Measurements from ENCODE around the gene BUB1B. TPM values are rescaled to one million over a fixed set of nuclear protein-coding genes. Genes with fewer than 3 reads are reported as not detected.

The BUB1B gene
- total RNA-seq, 3 donors from 2014 or later: 12.1 to 17.4 (median 15.6) TPM

DNA sequence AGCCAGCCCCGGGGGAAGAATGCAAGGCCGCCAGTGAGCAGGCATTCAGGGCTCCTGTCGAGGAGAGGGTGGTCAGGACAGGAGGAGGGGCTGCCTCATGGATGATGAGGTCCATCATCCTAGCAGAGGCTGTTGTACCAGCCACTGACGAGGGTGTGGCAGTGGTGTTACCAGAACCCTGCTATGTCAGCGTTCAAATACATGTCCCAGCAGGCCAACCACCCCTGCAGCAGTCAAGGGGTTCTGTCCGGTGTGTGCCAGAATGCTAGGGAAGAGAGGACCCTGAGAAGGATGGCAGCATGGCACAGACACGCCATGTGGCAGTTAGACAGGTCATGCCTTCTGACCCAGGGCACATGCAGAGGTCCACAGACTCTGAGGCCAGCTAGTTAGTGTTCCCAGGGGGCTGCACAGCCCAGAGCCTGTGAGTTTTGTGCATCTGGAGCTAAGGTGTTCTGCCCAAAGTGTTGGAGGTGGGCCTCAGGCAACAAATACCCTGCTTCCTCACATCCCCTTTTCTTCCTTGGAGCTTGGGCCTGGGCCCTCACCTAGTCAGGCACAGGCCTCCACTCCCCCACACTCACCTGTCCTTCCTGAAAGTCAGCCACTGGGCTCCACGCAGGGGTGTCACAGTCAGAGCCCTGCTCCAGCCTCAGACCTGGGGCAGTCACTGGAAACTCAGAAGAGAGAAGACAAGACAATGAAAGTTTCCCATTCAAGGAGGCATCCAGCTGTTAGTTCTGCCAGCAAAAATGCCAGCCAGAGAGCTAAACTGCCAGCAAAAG, 85.8 kb downstream of the BUB1B start:
- Mint-ChIP-seq H3K4me1 (ENCODE audit: low read depth) (no peaks in the 10 kb centered on the region), H3K36me3 (ENCODE audit: insufficient read depth) (no peaks in the 10 kb centered on the region), H3K4me3 (no peak overlapping the region), H3K27me3 (ENCODE audit: low read depth) (peaks cover 9% of the 10 kb centered on the region), H3K9me3 (no peaks in the 10 kb centered on the region)
- DNase-seq: no peak
- no peak for ATAC-seq

DNA sequence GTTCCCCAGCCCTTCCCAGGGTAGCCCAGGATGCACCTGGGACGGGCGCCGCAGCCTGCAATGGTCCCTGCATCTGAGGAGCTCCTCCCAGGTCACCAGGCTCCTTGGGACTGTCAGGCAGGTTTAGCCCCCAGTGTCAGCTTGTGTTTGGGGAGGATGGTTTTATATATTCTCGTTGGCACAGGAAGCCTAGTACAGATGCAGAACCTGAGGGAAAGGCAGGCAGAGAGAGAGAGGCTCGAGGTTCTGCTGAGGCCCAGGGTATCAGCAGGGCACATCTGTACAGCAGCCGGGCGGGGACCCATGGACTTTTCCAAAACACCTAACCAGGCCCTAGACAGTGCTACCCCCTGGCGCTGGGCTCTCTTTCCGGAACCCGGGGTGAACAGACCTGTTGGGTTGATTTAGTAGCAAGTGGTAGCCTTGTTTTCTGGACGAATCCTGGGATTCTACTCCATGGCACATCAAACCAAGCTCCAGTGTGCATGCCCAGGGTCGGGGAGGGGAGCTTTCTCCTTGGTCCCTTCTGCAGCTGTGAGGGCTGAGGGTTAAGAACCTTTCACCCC, 86.6 kb downstream of the BUB1B start:
- Mint-ChIP-seq H3K4me3 (no peak overlapping the region), H3K36me3 (ENCODE audit: insufficient read depth) (no peaks in the 10 kb centered on the region)

DNA sequence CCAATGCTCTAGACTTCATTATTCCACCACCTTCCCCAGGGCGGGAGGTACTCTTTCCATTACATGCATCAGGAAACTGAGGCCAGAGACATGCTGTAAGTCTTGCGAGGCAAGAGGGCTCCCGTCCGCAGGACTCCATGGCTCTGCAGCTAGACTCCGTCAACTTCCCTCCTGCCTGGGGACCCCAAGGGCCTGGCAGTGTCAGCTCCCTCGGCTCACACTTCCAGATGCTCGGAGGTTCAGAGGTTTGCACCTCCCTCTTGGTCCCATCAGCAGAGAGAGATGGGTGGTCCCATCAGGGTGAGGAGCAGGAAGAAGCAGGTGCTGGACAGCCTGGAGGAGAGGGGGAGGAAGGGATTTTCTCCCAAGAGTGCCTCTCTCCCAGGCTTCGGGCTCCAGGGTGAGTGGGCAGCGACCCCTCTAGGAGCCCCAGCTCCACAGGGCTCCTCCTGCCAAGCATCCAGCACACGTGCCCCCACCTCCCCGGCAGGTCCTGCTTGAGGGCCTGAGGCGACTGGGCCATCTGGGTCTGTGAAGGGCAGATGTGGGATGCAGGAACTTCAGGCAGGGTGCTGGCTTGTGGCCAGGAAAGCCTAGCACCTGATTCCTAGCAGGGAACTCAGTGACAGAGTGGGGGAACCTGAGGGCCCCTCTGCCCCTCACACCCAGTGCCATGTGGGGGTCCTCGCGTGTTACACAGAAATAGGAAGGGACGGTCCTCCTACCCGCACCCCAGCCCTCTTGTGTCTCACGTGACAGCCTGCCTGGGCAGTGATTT, 87.3 kb downstream of the BUB1B start:
- Mint-ChIP-seq H3K4me3 (no peak overlapping the region), H3K9me3 (no peaks in the 10 kb centered on the region), H3K4me1 (ENCODE audit: low read depth) (peaks cover 4% of the 10 kb centered on the region), H3K27me3 (ENCODE audit: low read depth) (peaks cover 15% of the 10 kb centered on the region), H3K36me3 (ENCODE audit: insufficient read depth) (no peaks in the 10 kb centered on the region)
- DNase-seq: no peak
- no peak for ATAC-seq

More for the DNA sequence above, 86.6 kb downstream of the BUB1B start:
- H3K27me3 Mint-ChIP-seq (ENCODE audit: low read depth): peaks cover 11% of the 10 kb centered on the region
- no peaks in the 10 kb centered on the region for H3K4me1 Mint-ChIP-seq (ENCODE audit: low read depth)
- ATAC-seq (no peak), DNase-seq (no peak)
- no peaks in the 10 kb centered on the region for H3K9me3 Mint-ChIP-seq

DNA sequence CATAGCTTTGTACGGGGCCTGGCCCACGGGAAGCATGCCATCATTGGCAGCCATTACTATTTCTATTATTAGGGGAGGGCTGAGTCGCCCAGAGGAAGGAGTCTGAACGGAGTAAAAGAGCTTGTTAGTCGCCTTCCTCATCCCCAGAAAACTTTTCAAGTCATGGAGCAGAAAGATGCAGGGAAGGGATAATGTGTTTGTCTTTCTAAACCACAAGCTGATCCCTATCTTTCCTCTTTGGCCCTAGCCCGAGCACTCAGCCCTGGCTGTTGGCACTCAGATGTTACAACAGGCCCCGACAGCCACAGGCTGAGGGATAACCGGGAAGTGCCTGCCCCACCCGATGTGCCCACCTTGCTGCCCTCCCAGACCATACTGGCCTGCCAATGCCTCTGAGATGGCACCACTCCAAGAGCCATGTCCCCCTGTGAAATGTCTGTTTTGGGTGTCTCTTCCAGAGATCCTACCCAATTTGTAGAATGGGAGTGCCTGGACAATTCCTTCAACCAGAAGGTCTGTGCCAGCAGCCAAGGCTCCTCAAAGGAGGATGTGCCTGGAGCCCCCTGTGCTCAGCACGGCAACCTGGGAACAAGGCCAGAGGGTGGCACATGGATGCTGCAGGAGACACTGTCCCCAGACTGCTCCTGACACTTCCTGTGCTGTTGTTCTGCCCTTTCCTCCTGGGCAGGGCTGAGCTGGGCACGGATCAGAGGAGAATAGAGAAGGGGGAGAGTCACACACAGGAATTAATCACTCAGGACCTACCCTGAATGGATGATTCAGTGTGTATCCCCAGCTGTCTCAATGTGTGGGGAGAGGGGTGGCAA, 88.8 kb downstream of the BUB1B start:
- DNase-seq: no peak
- no peak for ATAC-seq
- H3K4me3 Mint-ChIP-seq: no peak overlapping the region
- H3K36me3 Mint-ChIP-seq (ENCODE audit: insufficient read depth): no peaks in the 10 kb centered on the region
- peaks cover 28% of the 10 kb centered on the region for H3K27me3 Mint-ChIP-seq (ENCODE audit: low read depth)
- H3K4me1 Mint-ChIP-seq (ENCODE audit: low read depth): peaks cover 8% of the 10 kb centered on the region
- H3K9me3 Mint-ChIP-seq: no peaks in the 10 kb centered on the region

DNA sequence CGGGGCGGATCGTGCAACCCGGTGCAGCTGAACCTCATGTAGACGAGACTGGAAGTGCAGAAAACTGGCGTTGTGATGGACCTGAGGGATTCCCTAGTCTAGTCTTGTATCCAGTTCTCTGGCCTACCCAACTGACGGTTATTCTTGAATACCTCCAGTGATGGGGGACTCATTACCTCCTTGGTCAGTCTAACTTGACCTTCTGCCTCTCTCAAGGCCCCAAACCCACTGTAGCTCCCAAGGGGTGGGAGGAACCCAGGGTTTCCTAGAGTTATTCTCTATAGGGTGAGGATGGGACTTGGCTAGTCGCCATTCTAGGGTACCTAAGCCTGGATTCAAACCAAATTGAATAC, 89.4 kb downstream of the BUB1B start:
- Mint-ChIP-seq H3K36me3 (ENCODE audit: insufficient read depth) (no peaks in the 10 kb centered on the region), H3K27me3 (ENCODE audit: low read depth) (peaks cover 34% of the 10 kb centered on the region), H3K4me1 (ENCODE audit: low read depth) (peaks cover 8% of the 10 kb centered on the region), H3K4me3 (no peak overlapping the region), H3K9me3 (no peaks in the 10 kb centered on the region)
- DNase-seq: no peak
- ATAC-seq: no peak

DNA sequence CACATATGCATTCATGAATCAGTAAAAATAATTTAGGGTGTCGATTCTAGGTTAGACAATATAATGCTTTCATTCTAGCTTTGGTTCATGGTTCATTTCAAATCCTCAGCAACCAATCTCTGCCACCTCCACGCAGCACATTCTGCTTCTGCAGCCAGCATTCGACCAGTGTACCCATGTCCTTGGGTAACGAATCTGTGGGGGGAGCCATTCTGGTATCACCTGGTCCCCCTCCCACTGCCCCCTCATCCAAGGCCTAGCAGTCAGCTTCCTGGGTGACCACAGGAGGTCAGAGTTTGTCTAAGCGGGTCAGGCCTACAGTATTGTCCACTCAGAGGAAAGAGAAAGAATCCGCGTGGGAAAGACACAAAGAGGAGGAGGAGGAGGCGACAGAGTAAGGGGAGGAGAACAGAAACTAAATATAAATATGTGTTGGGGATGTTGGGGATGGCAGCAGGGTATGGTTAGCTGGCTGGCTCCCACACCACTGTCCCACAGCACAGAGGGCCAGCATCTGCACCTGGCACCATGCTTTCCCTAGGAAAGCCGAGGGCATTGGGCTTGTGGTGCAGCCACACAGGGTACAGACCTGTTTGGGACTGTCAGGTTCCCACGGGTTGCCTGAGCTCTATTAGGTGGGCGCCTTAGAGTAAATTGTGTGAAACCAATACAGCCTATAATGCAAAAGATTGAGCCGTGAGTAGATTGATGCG, 90.1 kb downstream of the BUB1B start:
- DNase-seq (no peak), ATAC-seq (no peak)
- H3K4me3 Mint-ChIP-seq: no peak overlapping the region
- no peaks in the 10 kb centered on the region for H3K36me3 Mint-ChIP-seq (ENCODE audit: insufficient read depth)
- H3K4me1 Mint-ChIP-seq (ENCODE audit: low read depth): peaks cover 8% of the 10 kb centered on the region
- peaks cover 37% of the 10 kb centered on the region for H3K27me3 Mint-ChIP-seq (ENCODE audit: low read depth)
- no peaks in the 10 kb centered on the region for H3K9me3 Mint-ChIP-seq

DNA sequence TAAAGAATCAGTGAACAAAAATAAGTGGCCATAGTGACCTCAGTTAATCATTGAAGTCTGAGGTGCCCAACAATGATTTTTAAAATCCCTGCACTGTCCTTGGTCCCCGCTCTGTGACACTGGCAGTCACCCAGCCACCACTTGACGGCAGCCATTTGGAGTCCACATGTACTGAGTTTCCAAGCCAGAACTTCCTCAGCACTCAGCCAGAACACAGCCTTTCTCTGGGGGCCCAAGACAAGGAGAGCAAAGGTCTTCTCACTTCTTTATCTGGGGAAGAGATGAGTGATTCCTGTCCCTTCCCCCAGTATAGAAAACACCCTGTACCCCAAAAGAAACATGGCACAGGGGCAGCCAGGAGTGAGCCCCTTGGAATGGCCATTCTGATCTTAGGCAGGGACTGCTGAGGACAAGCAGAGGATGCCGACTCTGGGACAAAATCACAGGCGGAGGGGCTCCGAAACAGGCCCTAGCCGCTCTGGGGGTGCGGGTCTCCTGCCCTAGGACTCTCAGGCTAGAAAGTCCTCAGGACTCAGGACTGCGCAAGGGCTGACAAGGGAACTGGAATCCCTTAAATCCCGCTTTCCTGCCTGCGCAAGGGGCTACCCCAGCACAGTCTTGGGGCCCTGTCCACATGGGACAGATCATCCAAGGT, 90.7 kb downstream of the BUB1B start:
- DNase-seq (no peak), ATAC-seq (no peak)
- Mint-ChIP-seq H3K27me3 (ENCODE audit: low read depth) (peaks cover 37% of the 10 kb centered on the region), H3K9me3 (no peaks in the 10 kb centered on the region), H3K36me3 (ENCODE audit: insufficient read depth) (no peaks in the 10 kb centered on the region), H3K4me3 (peak overlapping the region; percentile 42), H3K4me1 (ENCODE audit: low read depth) (peaks cover 9% of the 10 kb centered on the region)

DNA sequence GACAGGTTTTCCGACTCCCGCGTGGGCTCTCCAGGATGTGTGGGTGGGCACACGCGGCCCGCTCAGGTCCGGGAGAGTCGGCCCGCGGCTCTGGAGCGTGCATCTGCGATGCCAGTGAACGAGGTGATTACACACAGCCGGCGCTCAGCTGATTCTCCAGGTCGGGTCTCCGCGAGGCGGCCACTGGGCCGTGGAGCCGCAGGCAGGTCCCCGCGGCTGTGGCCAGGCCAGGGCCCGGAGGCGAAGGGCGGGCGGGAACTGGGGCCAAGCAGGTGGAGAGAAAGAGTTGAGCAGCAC, 91.2 kb downstream of the BUB1B start:
- ATAC-seq (no peak), DNase-seq (no peak)
- peaks cover 9% of the 10 kb centered on the region for H3K4me1 Mint-ChIP-seq (ENCODE audit: low read depth)
- H3K36me3 Mint-ChIP-seq (ENCODE audit: insufficient read depth): no peaks in the 10 kb centered on the region
- H3K4me3 Mint-ChIP-seq: no peak overlapping the region
- no peaks in the 10 kb centered on the region for H3K9me3 Mint-ChIP-seq
- H3K27me3 Mint-ChIP-seq (ENCODE audit: low read depth): peaks cover 37% of the 10 kb centered on the region

DNA sequence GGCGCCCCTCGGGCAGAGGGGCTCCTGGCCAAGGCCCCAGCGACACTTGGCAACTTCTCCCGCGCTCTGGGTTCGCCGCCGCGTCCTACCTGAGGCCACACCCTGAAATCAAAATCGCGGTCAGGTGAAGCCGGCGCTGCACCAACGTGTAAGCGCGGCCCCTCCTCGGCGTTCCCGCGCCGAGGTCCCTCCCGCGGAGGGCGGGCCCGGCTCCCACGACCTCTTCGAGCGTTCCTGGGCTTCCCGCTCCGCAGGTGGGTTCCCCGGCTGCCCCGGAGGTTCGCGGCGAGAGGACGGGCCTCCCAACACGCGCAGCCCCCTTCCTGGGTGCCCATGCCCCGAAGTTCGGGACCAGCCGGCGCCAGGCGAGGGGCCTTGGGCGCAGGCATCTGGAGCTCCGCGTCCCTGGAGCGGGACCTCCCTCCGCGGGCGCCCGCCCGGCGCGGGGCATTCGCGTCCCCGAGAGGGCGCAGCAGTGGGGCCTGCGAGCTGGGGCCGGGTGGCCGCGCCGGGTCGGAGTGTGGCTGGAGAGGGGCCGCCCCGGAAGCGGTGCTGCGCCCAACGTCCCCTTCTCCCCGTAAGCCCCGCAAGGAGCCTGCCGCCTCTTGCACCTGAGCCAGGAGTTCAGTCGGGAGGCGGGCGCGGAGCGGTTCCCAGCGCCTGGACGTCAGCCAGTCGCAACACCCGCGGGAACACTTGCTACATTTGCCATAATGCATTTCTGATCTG, 91.7 kb downstream of the BUB1B start:
- no peaks in the 10 kb centered on the region for H3K9me3 Mint-ChIP-seq

DNA sequence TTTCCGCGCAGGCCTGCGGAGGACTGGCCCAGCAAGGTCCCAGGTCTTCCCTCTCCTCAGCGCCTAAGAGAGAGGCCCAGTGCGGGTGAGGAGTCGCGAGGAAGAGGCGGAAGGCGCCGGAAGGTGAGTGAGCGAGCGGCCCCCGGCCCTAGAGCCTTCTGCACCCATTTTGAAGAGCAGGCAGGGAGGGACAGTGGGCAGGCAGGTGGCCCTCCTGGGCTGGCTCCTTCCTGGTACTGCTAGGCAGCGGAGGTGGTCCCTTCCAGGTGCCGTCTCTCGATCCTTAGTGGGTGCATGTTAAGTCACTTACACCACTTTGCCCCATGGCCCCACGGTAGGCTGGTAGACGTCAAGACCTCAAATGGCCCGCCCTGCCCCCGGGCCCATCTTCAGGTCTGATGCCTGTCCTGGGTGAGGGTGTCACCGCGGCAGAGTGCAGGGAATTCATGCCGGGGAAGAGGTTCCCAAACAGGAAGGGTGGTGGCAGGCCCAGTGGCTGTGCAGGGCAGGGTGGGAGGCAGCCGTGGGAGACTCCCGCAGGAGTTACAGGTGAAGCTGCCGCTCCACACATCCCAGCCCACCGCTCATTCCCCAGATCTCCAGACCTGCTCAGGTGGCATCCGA, 92.4 kb downstream of the BUB1B start:
- Mint-ChIP-seq H3K27me3 (ENCODE audit: low read depth) (peaks cover 37% of the 10 kb centered on the region), H3K9me3 (no peaks in the 10 kb centered on the region), H3K36me3 (ENCODE audit: insufficient read depth) (no peaks in the 10 kb centered on the region), H3K4me3 (peak overlapping the region; percentile 69), H3K4me1 (ENCODE audit: low read depth) (peaks cover 9% of the 10 kb centered on the region)
- DNase-seq (no peak), ATAC-seq (peak; percentile 28 to 45)

More for the DNA sequence above, 91.7 kb downstream of the BUB1B start:
- H3K4me3 Mint-ChIP-seq: peak overlapping the region; percentile 69
- DNase-seq (no peak), ATAC-seq (peak; percentile 51 to 72)
- H3K27me3 Mint-ChIP-seq (ENCODE audit: low read depth): peaks cover 37% of the 10 kb centered on the region
- H3K4me1 Mint-ChIP-seq (ENCODE audit: low read depth): peaks cover 9% of the 10 kb centered on the region
- no peaks in the 10 kb centered on the region for H3K36me3 Mint-ChIP-seq (ENCODE audit: insufficient read depth)

DNA sequence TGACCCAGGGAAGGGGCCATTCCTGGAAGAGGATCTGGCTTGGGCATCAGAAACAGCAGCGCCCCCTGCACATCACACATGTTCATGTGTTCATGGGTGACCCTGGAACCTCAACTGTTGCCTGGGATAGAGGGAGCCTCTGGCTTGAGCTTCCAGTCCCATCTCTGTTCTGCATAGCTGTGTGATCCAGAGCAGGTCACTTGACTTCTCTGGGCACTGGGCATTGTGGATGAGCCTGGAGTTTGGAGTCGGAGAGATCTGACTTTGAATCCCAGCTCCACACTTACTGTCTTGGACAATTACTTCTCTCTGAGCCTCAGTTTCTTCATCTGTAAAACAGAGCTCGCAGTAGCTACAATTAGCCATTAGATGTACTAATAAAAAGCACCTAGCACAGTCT, 93.6 kb downstream of the BUB1B start:
- H3K9me3 Mint-ChIP-seq: no peaks in the 10 kb centered on the region
- ATAC-seq: no peak
- no peak overlapping the region for H3K4me3 Mint-ChIP-seq
- no peak for DNase-seq
- H3K4me1 Mint-ChIP-seq (ENCODE audit: low read depth): peaks cover 9% of the 10 kb centered on the region
- peaks cover 39% of the 10 kb centered on the region for H3K27me3 Mint-ChIP-seq (ENCODE audit: low read depth)
- no peaks in the 10 kb centered on the region for H3K36me3 Mint-ChIP-seq (ENCODE audit: insufficient read depth)

DNA sequence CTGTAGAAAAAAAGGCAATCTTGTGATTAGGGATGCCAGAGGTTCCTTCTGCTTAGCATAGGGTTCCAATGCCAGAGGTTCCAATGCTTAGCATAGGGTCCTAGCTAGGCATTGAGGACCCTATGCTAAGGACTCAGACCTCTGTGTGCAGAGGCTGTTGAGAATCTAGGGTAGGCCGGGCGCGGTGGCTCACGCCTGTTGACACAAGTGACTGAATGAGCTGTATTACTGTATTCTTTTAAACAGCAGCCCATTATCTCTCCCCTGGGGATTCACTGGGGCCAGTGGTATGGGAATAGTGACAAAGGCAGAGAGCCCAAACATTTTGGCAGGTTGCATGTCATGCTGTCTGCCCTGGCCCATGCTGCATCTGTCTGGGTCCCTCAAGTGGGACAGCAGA, 94.2 kb downstream of the BUB1B start:
- no peak for ATAC-seq
- no peaks in the 10 kb centered on the region for H3K9me3 Mint-ChIP-seq
- H3K4me1 Mint-ChIP-seq (ENCODE audit: low read depth): peaks cover 9% of the 10 kb centered on the region
- no peak for DNase-seq
- H3K36me3 Mint-ChIP-seq (ENCODE audit: insufficient read depth): no peaks in the 10 kb centered on the region
- peaks cover 39% of the 10 kb centered on the region for H3K27me3 Mint-ChIP-seq (ENCODE audit: low read depth)
- H3K4me3 Mint-ChIP-seq: no peak overlapping the region

All from activated T-cell treated with anti-CD3 and anti-CD28 coated beads, Interleukin-2, amount 50 U/mL, for 4 hours (primary cell).